ENCODE results near the gene ETV7. TPM values are rescaled to one million over a fixed set of nuclear protein-coding genes. Genes with fewer than 3 reads are reported as not detected.

Gene ETV7
- total and polyA plus RNA-seq, 2 of the 13 experiments (the other 11 are each of a cell fraction or from before 2014, with no cell fraction given): not detected

- no peak overlapping the region for H3K4me3 ChIP-seq (replicated peaks in 1 of 3; ENCODE audit: insufficient read depth in 1 of 3, low read depth in 2 of 3, low read length in 3 of 3)
- DNase-seq (ENCODE audit: low spot score) (no peak), ATAC-seq (no peak), FAIRE-seq (no peak)
- intact Hi-C loops (cut with micrococcal nuclease; ENCODE audit: unreplicated experiment) (no loop called here), in situ Hi-C loops (cut with HindIII; ENCODE audit: extremely low pct_ligation_motif_present, low pct_unique_long_range_greater_than_20kb) (no loop called here)
- no peaks in the 10 kb centered on the region for H4K20me1 ChIP-seq (ENCODE audit: insufficient read depth, low read length)
- no peak overlapping the region for H3K9ac ChIP-seq (ENCODE audit: insufficient read depth, low read depth, low read length)
- peaks cover 18% of the 10 kb centered on the region for H3K4me1 ChIP-seq (ENCODE audit: insufficient read depth, low read length)
- BruUV-seq (replicated peaks): no TSS peak
- no peaks in the 10 kb centered on the region for H3K9me3 ChIP-seq (ENCODE audit: low read length)
- CTCF ChIA-PET (ENCODE audit: low intra/inter-chr PET ratio, low total read pairs): no interaction called here
- WGBS (ENCODE audit: low lambda C conversion rate): 0% methylated on average over 1 of the region's 1 CpG
- no peak overlapping the region for H2AFZ ChIP-seq (ENCODE audit: low read length)
- peaks cover 0 to 4% of the 10 kb centered on the region in 2 experiments; a peak in 1 of 5 replicates for H3K27me3 ChIP-seq (ENCODE audit: control insufficient read depth in 1 of 2, insufficient read depth in 2 of 2, low read length in 2 of 2)
- H3K36me3 ChIP-seq (replicated peaks in 1 of 2; ENCODE audit: control insufficient read depth in 1 of 2, insufficient read depth in 2 of 2, low read length in 2 of 2): no peaks in the 10 kb centered on the region
- H3K4me2 ChIP-seq (ENCODE audit: low read depth, low read length): no peak overlapping the region
- POLR2A ChIA-PET: no interaction called here
- H3K27ac ChIP-seq (ENCODE audit: extremely low read length, insufficient read depth, low read length): no peak overlapping the region
- no peaks in the 10 kb centered on the region for H3K79me2 ChIP-seq (ENCODE audit: insufficient read depth, low read length)
- TF ChIP-seq ZNF253 (CRISPR knock-in tag; IDR thresholded peaks at IDR 0.05; ENCODE audit: borderline replicate concordance) (no peak), ZNF326 (CRISPR knock-in tag; IDR thresholded peaks at IDR 0.05; ENCODE audit: borderline replicate concordance) (no peak), E2F1 (CRISPR knock-in tag; IDR thresholded peaks at IDR 0.05) (no peak), ZNF136 (CRISPR knock-in tag; IDR thresholded peaks at IDR 0.05; ENCODE audit: low read depth) (no peak), ZZZ3 (CRISPR knock-in tag; IDR thresholded peaks at IDR 0.05; ENCODE audit: borderline replicate concordance) (no peak), ZNF33B (CRISPR knock-in tag; IDR thresholded peaks at IDR 0.05) (no peak), SNAPC4 (CRISPR knock-in tag; IDR thresholded peaks at IDR 0.05) (no peak), ZNF557 (CRISPR knock-in tag; IDR thresholded peaks at IDR 0.05) (no peak), ZNF230 (CRISPR knock-in tag; IDR thresholded peaks at IDR 0.05) (no peak), ZNF770 (CRISPR knock-in tag; IDR thresholded peaks at IDR 0.05) (no peak), ZNF10 (CRISPR knock-in tag; IDR thresholded peaks at IDR 0.05; ENCODE audit: borderline replicate concordance, low read depth) (no peak), ZFP91 (CRISPR knock-in tag; IDR thresholded peaks at IDR 0.05; ENCODE audit: borderline replicate concordance) (no peak), KLF9 (CRISPR knock-in tag; IDR thresholded peaks at IDR 0.05; ENCODE audit: low read depth) (no peak), RNF2 (conservative IDR thresholded peaks at IDR 0.05; ENCODE audit: low read depth) (no peak)
Measured at GRCh38 chr6:36419310-36419709, 31.8 kb upstream of the ETV7 start.
